BE2C (cell line): ENCODE data around the gene COL7A1.

Source experiments
- DNase-seq: peaks from one replicate; pipeline ENCODE4 v3.0.0-alpha.2; 2020
- H3K27me3 ChIP-seq: fragments of 250-450 bp; sonication (Bioruptor Pico); 2 replicates; pipeline ENCODE4 v1.5.1; 2020; ENCODE audit warnings: mild to moderate bottlenecking
- H3K36me3 ChIP-seq: fragments of 250-450 bp; sonication (Bioruptor Pico); 2 replicates; pipeline ENCODE4 v1.5.1; 2020; ENCODE audit warnings: mild to moderate bottlenecking
- H3K4me1 ChIP-seq: fragments of 250-450 bp; sonication (Bioruptor Pico); 2 replicates; pipeline ENCODE4 v1.5.1; 2020
- H3K4me3 ChIP-seq: 2 replicates; pipeline ENCODE4 v1.5.1; 2011; ENCODE audit warnings: low read depth, low read length
- H3K9me3 ChIP-seq: fragments of 250-450 bp; sonication (Bioruptor Pico); 2 replicates; pipeline ENCODE4 v1.5.1; 2020
- TF ChIP-seq, protein P1 (sequence below): IDR thresholded peaks from 2 replicates; pipeline ENCODE4 v1.5.1; 2012; ENCODE audit warnings: mild to moderate bottlenecking, low read depth, low read length

COL7A1 gene

DNA sequence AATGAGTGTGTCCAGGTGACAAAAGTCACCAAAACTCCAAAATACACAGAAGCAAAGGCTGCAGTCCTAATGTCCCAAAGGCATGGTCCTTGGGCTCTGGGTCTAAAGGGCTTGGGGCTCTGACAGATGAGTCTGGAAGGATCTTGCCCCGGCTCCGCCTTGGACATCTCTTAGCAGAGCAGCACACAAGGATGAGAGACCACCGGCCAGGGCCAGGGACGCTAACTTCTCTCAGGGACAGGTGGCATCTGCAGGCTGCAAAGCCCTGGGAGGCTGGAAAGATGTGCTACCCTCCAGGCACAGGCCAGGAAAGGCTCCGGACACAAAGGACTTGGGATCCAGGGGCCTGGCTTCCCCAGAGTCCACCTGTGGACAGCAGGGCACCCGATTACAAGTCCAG, 77.1 kb downstream of the COL7A1 start:
- Histone ChIP-seq H3K4me1 (no peaks in the 10 kb centered on the region), H3K4me3 (no peak overlapping the region), H3K9me3 (no peaks in the 10 kb centered on the region), H3K27me3 (no peaks in the 10 kb centered on the region), H3K36me3 (no peaks in the 10 kb centered on the region)
- no peak for DNase-seq
- TF ChIP-seq, protein P1, sequence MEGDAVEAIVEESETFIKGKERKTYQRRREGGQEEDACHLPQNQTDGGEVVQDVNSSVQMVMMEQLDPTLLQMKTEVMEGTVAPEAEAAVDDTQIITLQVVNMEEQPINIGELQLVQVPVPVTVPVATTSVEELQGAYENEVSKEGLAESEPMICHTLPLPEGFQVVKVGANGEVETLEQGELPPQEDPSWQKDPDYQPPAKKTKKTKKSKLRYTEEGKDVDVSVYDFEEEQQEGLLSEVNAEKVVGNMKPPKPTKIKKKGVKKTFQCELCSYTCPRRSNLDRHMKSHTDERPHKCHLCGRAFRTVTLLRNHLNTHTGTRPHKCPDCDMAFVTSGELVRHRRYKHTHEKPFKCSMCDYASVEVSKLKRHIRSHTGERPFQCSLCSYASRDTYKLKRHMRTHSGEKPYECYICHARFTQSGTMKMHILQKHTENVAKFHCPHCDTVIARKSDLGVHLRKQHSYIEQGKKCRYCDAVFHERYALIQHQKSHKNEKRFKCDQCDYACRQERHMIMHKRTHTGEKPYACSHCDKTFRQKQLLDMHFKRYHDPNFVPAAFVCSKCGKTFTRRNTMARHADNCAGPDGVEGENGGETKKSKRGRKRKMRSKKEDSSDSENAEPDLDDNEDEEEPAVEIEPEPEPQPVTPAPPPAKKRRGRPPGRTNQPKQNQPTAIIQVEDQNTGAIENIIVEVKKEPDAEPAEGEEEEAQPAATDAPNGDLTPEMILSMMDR, result no peak

DNA sequence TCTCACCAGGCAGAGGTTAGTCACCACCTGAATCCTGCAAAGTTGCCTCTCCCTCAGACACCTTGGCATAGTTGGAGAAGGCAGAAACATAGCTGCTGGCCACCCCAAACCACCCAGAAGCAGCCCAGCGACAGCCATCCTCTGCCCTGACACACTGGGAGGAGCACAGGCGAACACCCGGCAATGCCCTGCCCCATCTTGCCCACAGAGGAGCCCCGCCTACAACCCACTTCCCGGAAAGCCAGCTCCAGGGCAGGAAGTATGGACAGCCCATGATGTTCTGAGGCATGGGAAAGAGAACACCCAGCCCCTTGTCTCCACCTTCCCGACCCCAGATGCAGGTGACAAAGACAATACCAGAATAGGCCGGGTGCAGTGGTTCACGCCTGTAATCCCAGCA, 78.6 kb downstream of the COL7A1 start:
- Histone ChIP-seq H3K36me3 (no peaks in the 10 kb centered on the region), H3K4me1 (no peaks in the 10 kb centered on the region), H3K4me3 (no peak overlapping the region), H3K9me3 (no peaks in the 10 kb centered on the region), H3K27me3 (no peaks in the 10 kb centered on the region)
- TF ChIP-seq, protein P1, result no peak
- no peak for DNase-seq

GRCh38 chr3:48514431-48515227, 80.5 kb downstream of the COL7A1 start:
- no peak overlapping the region for H3K4me3 ChIP-seq
- H3K27me3 ChIP-seq, result no peaks in the 10 kb centered on the region
- no peak for DNase-seq
- H3K9me3 ChIP-seq, result no peaks in the 10 kb centered on the region
- TF ChIP-seq, protein P1, result no peak
- H3K36me3 ChIP-seq, result no peaks in the 10 kb centered on the region
- no peaks in the 10 kb centered on the region for H3K4me1 ChIP-seq
